ENCODE results near the gene TXLNA.

TXLNA gene

DNA sequence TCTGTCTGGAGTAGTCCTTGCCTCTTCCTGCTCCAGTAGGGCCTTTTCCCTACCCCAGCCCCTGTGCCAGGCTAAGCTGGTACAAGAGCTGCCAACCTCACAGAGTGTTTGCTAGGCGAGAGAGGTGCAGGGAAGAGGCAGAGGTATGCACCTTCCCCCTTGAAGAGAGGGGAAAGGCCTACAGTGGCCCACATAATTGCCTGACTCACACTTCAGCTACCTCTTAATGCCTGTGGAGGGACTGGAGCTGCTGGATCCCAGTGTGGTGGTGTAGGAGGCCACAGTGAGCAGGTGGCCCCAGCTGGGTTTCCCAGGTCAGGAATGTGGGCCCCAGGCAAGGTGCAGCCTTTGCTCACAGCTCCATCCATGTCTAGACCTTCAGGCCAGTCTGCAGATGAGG is 17.6 kb downstream of the TXLNA start:
- Mint-ChIP-seq H3K27ac (peak overlapping the region; percentile 40), H3K27me3 (no peaks in the 10 kb centered on the region), H3K4me3 (no peak overlapping the region), H3K4me1 (ENCODE audit: low read depth) (peaks cover 83% of the 10 kb centered on the region), H3K36me3 (ENCODE audit: low read depth) (peaks cover 56% of the 10 kb centered on the region), H3K9me3 (no peaks in the 10 kb centered on the region)

DNA sequence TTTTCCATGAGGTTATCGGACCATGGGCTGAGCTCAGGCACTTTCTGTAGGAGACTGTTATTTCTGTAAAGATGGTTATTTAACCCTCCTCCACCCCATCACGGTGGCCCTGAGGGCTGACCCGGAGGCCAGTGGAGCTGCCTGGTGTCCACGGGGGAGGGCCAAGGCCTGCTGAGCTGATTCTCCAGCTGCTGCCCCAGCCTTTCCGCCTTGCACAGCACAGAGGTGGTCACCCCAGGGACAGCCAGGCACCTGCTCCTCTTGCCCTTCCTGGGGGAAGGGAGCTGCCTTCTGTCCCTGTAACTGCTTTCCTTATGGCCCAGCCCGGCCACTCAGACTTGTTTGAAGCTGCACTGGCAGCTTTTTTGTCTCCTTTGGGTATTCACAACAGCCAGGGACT is 18.4 kb downstream of the TXLNA start:
- H3K27ac Mint-ChIP-seq = peak overlapping the region; percentile 36
- peaks cover 51% of the 10 kb centered on the region for H3K36me3 Mint-ChIP-seq (ENCODE audit: low read depth)

DNA sequence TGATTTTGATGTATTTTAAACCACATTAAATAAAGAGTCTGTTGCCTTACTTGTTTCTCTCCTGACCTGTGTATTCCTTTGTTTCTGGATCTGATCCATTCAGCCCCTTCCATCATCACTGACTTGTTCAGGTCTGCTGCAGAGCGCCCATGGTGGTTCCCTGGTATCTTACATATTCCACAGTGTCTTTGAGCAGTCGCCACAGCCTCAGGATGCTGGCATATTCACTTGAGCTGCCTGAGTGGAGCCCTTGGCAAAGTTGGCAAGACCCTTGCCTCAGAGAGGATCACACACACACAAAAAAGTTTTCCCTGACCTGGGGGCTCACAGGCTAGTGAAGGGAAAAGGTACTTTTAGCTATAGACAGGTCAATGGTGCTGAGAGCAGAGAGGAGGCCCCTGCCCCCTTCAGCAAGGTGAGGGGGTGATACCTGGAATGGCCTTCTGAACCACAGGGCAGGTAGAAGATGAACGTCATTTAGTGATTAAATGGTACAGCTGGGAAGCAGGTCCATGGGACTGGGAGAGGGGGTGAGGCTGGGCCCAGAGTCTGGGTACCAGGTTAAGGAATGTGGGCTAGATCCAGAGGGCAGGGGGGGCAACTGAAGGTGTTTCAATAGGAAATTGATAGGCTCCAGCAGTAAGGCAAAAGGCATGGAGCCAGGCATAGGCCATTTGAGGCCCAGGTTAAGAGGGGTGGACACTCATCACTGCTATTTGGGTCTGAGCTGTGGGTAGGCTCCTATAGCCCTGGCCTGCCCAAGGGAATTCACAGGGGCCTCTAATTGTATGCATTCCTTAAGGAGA is 19.0 kb downstream of the TXLNA start:
- H3K9me3 Mint-ChIP-seq = no peaks in the 10 kb centered on the region
- H3K36me3 Mint-ChIP-seq (ENCODE audit: low read depth) = peaks cover 45% of the 10 kb centered on the region
- no peak overlapping the region for H3K4me3 Mint-ChIP-seq
- no peaks in the 10 kb centered on the region for H3K27me3 Mint-ChIP-seq
- H3K27ac Mint-ChIP-seq = peak overlapping the region; percentile 36
- peaks cover 84% of the 10 kb centered on the region for H3K4me1 Mint-ChIP-seq (ENCODE audit: low read depth)

More for the DNA sequence above, 18.4 kb downstream of the TXLNA start:
- no peaks in the 10 kb centered on the region for H3K9me3 Mint-ChIP-seq
- H3K4me1 Mint-ChIP-seq (ENCODE audit: low read depth) = peaks cover 88% of the 10 kb centered on the region
- no peaks in the 10 kb centered on the region for H3K27me3 Mint-ChIP-seq
- H3K4me3 Mint-ChIP-seq = no peak overlapping the region

DNA sequence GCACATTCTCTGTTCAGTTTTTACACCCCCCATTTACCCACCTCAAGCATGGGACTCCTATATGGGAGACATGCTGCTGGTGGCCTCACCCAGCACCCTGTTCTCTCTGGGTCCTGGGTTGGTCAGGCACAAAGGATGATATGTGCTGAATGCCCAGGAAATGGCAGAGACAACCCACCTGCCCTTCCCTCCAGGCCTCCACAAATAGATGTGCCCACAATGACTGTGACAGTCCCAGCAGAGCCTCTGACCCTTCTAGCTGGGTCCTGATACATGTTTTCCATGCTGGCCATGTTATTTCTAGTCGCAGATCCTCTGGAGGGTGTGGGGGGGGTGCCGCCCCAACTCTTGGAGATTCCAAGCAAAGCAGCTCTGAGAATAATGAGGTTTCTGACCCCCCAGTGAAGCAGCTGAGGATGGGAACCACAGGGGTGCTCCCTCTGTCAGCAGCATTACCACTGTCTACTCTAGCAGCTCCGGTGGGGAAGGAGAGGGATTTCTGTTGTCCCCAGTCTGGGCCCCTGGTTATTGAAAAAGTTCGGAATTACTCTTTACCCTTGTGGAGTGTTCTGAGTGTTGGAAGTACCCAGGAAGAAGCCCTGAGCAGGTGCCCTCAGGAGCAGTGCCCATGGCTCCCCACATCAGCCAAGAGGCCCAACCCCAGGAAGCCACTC is 19.7 kb downstream of the TXLNA start:
- H3K36me3 Mint-ChIP-seq (ENCODE audit: low read depth) = peaks cover 37% of the 10 kb centered on the region
- no peak overlapping the region for H3K27ac Mint-ChIP-seq
- no peaks in the 10 kb centered on the region for H3K9me3 Mint-ChIP-seq
- H3K27me3 Mint-ChIP-seq = no peaks in the 10 kb centered on the region
- H3K4me1 Mint-ChIP-seq (ENCODE audit: low read depth) = peaks cover 80% of the 10 kb centered on the region
- peak overlapping the region; percentile 20 for H3K4me3 Mint-ChIP-seq

- H3K4me1 Mint-ChIP-seq (ENCODE audit: low read depth) = peaks cover 79% of the 10 kb centered on the region
- peak overlapping the region; percentile 80 for H3K27ac Mint-ChIP-seq
- peak overlapping the region; percentile 75 for H3K4me3 Mint-ChIP-seq
- peaks cover 32% of the 10 kb centered on the region for H3K36me3 Mint-ChIP-seq (ENCODE audit: low read depth)
- H3K27me3 Mint-ChIP-seq = no peaks in the 10 kb centered on the region
- H3K9me3 Mint-ChIP-seq = no peaks in the 10 kb centered on the region
Measured at GRCh38 chr1:32199717-32200072, 20.2 kb downstream of the TXLNA start.

DNA sequence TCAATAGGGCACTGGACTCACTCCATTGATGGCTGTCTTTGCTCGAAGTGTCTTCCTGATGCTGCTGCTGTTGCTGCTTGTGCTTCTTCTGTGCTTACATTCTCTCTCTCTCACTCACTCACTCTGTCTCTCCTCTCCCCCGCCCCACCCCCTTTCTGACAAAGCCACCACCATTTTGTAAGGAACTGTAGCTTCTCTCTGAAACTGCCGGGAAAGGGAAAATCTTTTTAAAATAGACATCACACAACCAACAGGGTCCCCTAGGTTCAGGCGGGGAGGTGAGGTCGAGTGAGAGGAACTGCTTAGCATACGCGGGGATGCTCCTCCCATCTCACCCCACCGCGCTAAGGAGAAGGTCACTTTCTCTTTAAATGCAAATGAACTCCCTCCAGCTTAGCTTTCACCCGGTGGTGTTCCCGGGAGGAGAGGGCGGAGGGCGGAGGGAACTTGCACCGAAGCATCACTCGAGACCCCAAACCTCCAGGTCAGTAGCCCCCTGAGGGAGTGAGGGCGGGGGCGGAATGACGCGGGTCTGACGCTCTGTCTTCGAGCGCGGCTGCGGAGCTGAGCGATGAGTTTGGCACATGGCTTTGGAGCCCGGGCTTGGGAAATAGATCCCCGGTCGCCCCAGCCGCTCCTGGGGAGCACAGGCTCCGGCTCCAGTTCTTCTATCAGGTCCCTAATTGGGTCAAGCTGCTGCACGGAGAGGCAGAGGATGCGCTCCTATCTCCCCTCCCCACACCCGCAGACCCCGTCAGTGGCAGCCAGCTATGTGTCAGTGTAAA is 20.9 kb downstream of the TXLNA start, which contains the start of gene CCDC28B:
Gene CCDC28B, plus strand, starts transcription at position 370 of the 785 bp plus-strand sequence. CDS start 1,341 bp downstream, outside the sequence.
- no peaks in the 10 kb centered on the region for H3K9me3 Mint-ChIP-seq
- H3K4me3 Mint-ChIP-seq = peak within 1 kb of the TSS; percentile 75
- peaks cover 25% of the 10 kb centered on the region for H3K36me3 Mint-ChIP-seq (ENCODE audit: low read depth)
- peaks cover 77% of the 10 kb centered on the region for H3K4me1 Mint-ChIP-seq (ENCODE audit: low read depth)
- peak within 1 kb of the TSS; percentile 87 for H3K27ac Mint-ChIP-seq
- no peaks in the 10 kb centered on the region for H3K27me3 Mint-ChIP-seq

GRCh38 chr1:32201011-32201855 is 21.8 kb downstream of the TXLNA start:
- H3K9me3 Mint-ChIP-seq = no peaks in the 10 kb centered on the region
- H3K4me3 Mint-ChIP-seq = peak overlapping the region; percentile 75
- peaks cover 77% of the 10 kb centered on the region for H3K4me1 Mint-ChIP-seq (ENCODE audit: low read depth)
- no peaks in the 10 kb centered on the region for H3K27me3 Mint-ChIP-seq
- H3K27ac Mint-ChIP-seq = peak overlapping the region; percentile 87
- H3K36me3 Mint-ChIP-seq (ENCODE audit: low read depth) = peaks cover 20% of the 10 kb centered on the region

DNA sequence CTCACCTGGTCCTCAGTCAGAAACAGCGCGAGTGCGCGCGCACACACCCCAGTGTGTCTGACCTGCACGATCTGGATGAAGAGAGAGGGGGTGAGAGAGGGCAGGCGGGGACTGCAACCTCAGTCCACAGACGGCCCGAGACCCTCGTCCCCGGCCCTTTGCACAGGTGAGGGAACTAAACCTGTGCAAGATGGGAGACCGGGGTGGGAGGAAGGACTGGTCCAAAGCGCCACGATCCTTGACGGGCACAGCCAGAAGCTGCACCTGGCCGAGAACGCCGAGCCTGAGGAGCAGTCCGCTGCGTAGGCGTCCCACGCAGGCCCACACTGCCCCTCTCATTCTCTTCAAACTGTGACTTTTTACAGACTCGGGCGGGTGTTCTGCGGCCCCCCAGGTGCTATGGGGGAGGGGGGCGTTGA is 25.5 kb downstream of the TXLNA start:
- Mint-ChIP-seq H3K9me3 (no peaks in the 10 kb centered on the region), H3K27ac (no peak overlapping the region), H3K36me3 (ENCODE audit: low read depth) (peaks cover 6% of the 10 kb centered on the region), H3K4me3 (peak overlapping the region; percentile 89), H3K4me1 (ENCODE audit: low read depth) (peaks cover 56% of the 10 kb centered on the region), H3K27me3 (no peaks in the 10 kb centered on the region)

DNA sequence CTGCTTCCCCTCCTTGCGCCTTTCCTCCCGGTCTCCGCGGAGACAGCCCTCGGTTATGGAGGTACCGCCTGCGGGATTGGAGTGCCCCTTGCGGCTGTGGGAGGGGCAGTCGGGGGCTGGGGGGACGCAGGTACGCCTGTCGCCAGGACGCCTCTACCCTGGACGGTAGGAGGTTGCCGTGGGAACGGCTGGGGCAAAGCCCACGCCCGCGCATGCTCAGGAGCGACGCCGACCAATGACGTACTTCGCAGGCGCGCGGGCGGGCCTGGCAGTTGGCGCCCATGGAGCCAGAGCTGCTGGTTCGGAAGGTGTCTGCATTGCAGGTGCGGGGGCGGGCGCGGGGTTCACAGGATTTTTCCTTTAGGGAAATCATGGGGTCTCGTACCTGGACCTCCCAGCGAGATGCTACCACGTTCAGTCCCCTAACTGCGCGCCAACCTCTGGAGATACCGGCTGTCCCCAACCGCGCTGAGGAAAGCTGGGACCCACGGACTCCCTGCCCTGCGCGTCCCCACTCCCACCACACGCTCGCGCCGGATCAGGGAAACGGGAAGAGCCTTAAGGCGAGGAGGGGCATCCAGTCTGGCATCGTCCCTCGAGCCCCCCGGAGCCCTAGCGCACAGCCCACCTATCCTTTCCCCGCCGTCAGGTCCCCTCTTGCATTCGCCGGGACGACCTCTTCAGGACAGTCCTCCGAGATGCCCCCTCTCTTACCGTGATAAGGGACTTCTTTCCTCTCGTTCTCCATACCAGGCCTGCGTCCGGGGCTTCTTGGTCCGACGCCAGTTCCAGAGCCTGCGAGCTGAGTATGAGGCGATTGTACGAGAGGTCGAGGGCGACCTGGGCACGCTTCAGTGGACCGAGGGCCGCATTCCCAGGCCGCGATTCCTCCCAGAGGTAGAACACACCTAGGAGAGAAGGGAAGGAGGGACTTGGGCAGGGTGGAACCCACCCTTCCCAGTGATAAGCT is 26.2 kb downstream of the TXLNA start, which contains the start of gene IQCC:
Gene IQCC, plus strand, starts transcription at position 271 of the 970 bp plus-strand sequence. Its CDS starts 11 bp downstream, at position 282.
- Mint-ChIP-seq H3K9me3 (no peaks in the 10 kb centered on the region), H3K4me1 (ENCODE audit: low read depth) (peaks cover 49% of the 10 kb centered on the region), H3K4me3 (peak within 1 kb of the TSS; percentile 89), H3K27ac (peak within 1 kb of the TSS; percentile 83), H3K36me3 (ENCODE audit: low read depth) (peaks cover 6% of the 10 kb centered on the region), H3K27me3 (no peaks in the 10 kb centered on the region)

DNA sequence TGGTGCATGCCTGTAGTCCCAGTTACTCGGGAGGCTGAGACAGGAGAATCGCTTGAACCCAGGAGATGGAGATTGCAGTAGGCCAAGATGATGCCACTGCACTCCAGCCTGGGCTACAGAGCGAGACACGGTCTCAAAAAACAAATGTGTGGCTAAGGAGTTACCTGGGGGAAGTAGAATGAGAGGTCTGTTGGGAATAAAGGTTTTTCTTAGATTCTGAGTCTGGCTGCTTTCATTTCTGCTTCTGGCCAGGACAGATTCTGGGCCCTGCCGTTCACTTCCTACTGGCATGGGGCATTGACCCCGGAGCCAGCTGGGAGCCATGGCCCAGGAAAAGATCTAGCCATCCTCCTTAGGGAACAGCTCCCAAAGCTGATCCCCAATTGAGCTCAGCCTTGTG is 29.0 kb downstream of the TXLNA start:
- Mint-ChIP-seq H3K4me1 (ENCODE audit: low read depth) (peaks cover 30% of the 10 kb centered on the region), H3K4me3 (no peak overlapping the region), H3K36me3 (ENCODE audit: low read depth) (peaks cover 6% of the 10 kb centered on the region), H3K27me3 (no peaks in the 10 kb centered on the region), H3K9me3 (no peaks in the 10 kb centered on the region), H3K27ac (no peak overlapping the region)

- no peak within 1 kb of the TSS for H3K27ac Mint-ChIP-seq
- H3K36me3 Mint-ChIP-seq (ENCODE audit: low read depth) = peaks cover 6% of the 10 kb centered on the region
- H3K4me3 Mint-ChIP-seq = no peak within 1 kb of the TSS
- no peaks in the 10 kb centered on the region for H3K9me3 Mint-ChIP-seq
- H3K27me3 Mint-ChIP-seq = no peaks in the 10 kb centered on the region
- peaks cover 28% of the 10 kb centered on the region for H3K4me1 Mint-ChIP-seq (ENCODE audit: low read depth)
Measured at GRCh38 chr1:32208891-32209328, 29.4 kb downstream of the TXLNA start, which contains the start of gene DCDC2B. Gene DCDC2B, plus strand, starts transcription at chr1:32209089. Its CDS starts 5 bp downstream, at chr1:32209094.

DNA sequence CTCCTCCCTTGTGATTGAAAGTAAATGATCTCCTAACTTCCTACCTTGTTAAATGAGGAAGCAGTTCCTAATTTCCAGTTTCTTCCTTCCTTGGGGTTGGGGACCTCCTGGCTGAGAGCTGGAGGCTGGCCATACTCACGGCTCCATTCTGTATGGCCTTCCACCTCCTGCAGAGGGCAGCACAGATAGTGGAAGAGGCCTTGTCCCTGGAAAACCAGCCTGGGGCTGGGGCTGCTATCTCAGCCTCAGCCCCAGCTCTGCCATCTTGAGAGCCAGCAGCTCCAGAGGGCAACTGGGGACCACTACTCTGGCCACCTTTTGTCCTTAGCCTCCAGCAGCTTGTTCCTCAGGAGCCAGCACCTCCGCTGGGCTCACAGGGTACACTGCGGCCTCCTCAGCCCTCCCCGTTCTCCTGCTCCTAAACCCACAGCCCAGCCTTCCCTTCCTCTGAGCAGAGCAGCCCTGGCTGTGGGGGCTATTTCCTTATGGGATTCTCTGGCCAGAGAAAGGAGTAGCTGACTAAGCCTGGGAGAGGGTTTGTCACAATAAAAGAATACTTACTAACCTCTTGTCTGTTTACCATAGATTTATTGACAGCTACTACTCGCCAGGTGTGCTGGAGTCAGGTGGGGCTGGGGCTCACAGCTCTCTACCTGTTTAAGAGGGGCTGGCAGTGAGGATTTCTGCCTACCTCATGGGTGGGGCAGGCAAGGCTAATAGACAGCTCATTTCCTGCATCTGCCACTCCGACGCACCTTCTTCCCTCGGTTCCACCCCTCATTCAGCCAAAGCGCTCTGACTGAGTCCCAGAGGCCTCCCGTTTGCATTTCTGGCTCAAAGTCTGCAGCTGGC is 36.4 kb downstream of the TXLNA start:
- Mint-ChIP-seq H3K4me3 (no peak overlapping the region), H3K27ac (no peak overlapping the region), H3K36me3 (ENCODE audit: low read depth) (peaks cover 9% of the 10 kb centered on the region), H3K9me3 (no peaks in the 10 kb centered on the region), H3K4me1 (ENCODE audit: low read depth) (peaks cover 6% of the 10 kb centered on the region), H3K27me3 (no peaks in the 10 kb centered on the region)
